ENCODE measurements around the gene RIMS1. TPM values are rescaled to one million over a fixed set of nuclear protein-coding genes. Genes with fewer than 3 reads are reported as not detected.
A peak's percentile ranks its signal among the peaks of the same experiment; 100 is the strongest.

Gene RIMS1
- total RNA-seq, 1 donor from 2014 or later, result 2.2 TPM

GRCh38 chr6:72271531-72271930 lies 385.2 kb downstream of the RIMS1 start:
- Histone ChIP-seq H3K9me3 (ENCODE audit: insufficient read depth, low read depth, low read length) (no peaks in the 10 kb centered on the region), H3K4me2 (ENCODE audit: low read length) (no peak overlapping the region), H3K36me3 (ENCODE audit: insufficient read depth, low read length) (no peaks in the 10 kb centered on the region), H3K4me1 (ENCODE audit: insufficient read depth, low read length) (peaks cover 6% of the 10 kb centered on the region), H3K4me3 (ENCODE audit: insufficient read depth, low read depth, low read length) (no peak overlapping the region), H2AFZ (ENCODE audit: low read depth, low read length) (no peak overlapping the region), H3K9ac (ENCODE audit: low read length) (no peak overlapping the region), H3K79me2 (ENCODE audit: insufficient read depth, low read length) (no peaks in the 10 kb centered on the region), H4K20me1 (ENCODE audit: insufficient read depth, low read length) (no peaks in the 10 kb centered on the region), H3K27ac (ENCODE audit: low read depth, low read length) (no peak overlapping the region), H3K27me3 (ENCODE audit: insufficient read depth, low read length) (no peaks in the 10 kb centered on the region)
- Mint-ChIP-seq H3K4me1 (ENCODE audit: low read depth, unreplicated experiment) (peaks cover 15% of the 10 kb centered on the region), H3K27ac (ENCODE audit: unreplicated experiment) (no peak overlapping the region), H3K4me3 (ENCODE audit: unreplicated experiment) (no peak overlapping the region), H3K36me3 (ENCODE audit: low read depth, unreplicated experiment) (no peaks in the 10 kb centered on the region), H3K27me3 (ENCODE audit: low read depth, unreplicated experiment) (no peaks in the 10 kb centered on the region), H3K9me3 (ENCODE audit: unreplicated experiment) (no peaks in the 10 kb centered on the region)
- TF ChIP-seq EZH2 (IDR thresholded peaks at IDR 0.05; ENCODE audit: insufficient read depth, low read length), result no peak
- no peak for FAIRE-seq
- DNase-seq (ENCODE audit: low read depth), result no peak

GRCh38 chr6:72272958-72273357 lies 386.6 kb downstream of the RIMS1 start:
- Histone ChIP-seq H3K27ac (ENCODE audit: low read depth, low read length) (no peak overlapping the region), H3K36me3 (ENCODE audit: insufficient read depth, low read length) (no peaks in the 10 kb centered on the region), H3K4me3 (ENCODE audit: insufficient read depth, low read depth, low read length) (no peak overlapping the region), H3K4me1 (ENCODE audit: insufficient read depth, low read length) (peaks cover 6% of the 10 kb centered on the region), H3K9ac (ENCODE audit: low read length) (no peak overlapping the region), H2AFZ (ENCODE audit: low read depth, low read length) (no peak overlapping the region), H3K4me2 (ENCODE audit: low read length) (peak overlapping the region; percentile 30), H3K9me3 (ENCODE audit: insufficient read depth, low read depth, low read length) (no peaks in the 10 kb centered on the region), H3K79me2 (ENCODE audit: insufficient read depth, low read length) (no peaks in the 10 kb centered on the region), H4K20me1 (ENCODE audit: insufficient read depth, low read length) (no peaks in the 10 kb centered on the region), H3K27me3 (ENCODE audit: insufficient read depth, low read length) (no peaks in the 10 kb centered on the region)
- H3K36me3 Mint-ChIP-seq (ENCODE audit: low read depth, unreplicated experiment), result no peaks in the 10 kb centered on the region
- DNase-seq (ENCODE audit: low read depth) (peak; percentile 63), FAIRE-seq (no peak)
- no peak for TF ChIP-seq EZH2 (IDR thresholded peaks at IDR 0.05; ENCODE audit: insufficient read depth, low read length)
- TF ChIP-seq CTCF (IDR thresholded peaks at IDR 0.05; ENCODE audit: insufficient read depth, low read depth, low read length), result no peak
- H3K9me3 Mint-ChIP-seq (ENCODE audit: unreplicated experiment), result no peaks in the 10 kb centered on the region
- H3K27ac Mint-ChIP-seq (ENCODE audit: unreplicated experiment), result no peak overlapping the region
- H3K4me1 Mint-ChIP-seq (ENCODE audit: low read depth, unreplicated experiment), result peaks cover 15% of the 10 kb centered on the region
- H3K4me3 Mint-ChIP-seq (ENCODE audit: unreplicated experiment), result no peak overlapping the region
- H3K27me3 Mint-ChIP-seq (ENCODE audit: low read depth, unreplicated experiment), result no peaks in the 10 kb centered on the region

GRCh38 chr6:72275888-72276287 lies 389.5 kb downstream of the RIMS1 start:
- Histone ChIP-seq H3K4me1 (ENCODE audit: insufficient read depth, low read length) (peaks cover 6% of the 10 kb centered on the region), H3K79me2 (ENCODE audit: insufficient read depth, low read length) (no peaks in the 10 kb centered on the region), H3K4me3 (ENCODE audit: insufficient read depth, low read depth, low read length) (no peak overlapping the region), H3K27ac (ENCODE audit: low read depth, low read length) (no peak overlapping the region), H3K4me2 (ENCODE audit: low read length) (no peak overlapping the region), H3K27me3 (ENCODE audit: insufficient read depth, low read length) (no peaks in the 10 kb centered on the region), H3K9me3 (ENCODE audit: insufficient read depth, low read depth, low read length) (no peaks in the 10 kb centered on the region), H3K9ac (ENCODE audit: low read length) (no peak overlapping the region), H3K36me3 (ENCODE audit: insufficient read depth, low read length) (no peaks in the 10 kb centered on the region), H4K20me1 (ENCODE audit: insufficient read depth, low read length) (no peaks in the 10 kb centered on the region), H2AFZ (ENCODE audit: low read depth, low read length) (no peak overlapping the region)
- Mint-ChIP-seq H3K36me3 (ENCODE audit: low read depth, unreplicated experiment) (no peaks in the 10 kb centered on the region), H3K27ac (ENCODE audit: unreplicated experiment) (no peak overlapping the region), H3K9me3 (ENCODE audit: unreplicated experiment) (no peaks in the 10 kb centered on the region), H3K27me3 (ENCODE audit: low read depth, unreplicated experiment) (no peaks in the 10 kb centered on the region), H3K4me3 (ENCODE audit: unreplicated experiment) (no peak overlapping the region), H3K4me1 (ENCODE audit: low read depth, unreplicated experiment) (peaks cover 12% of the 10 kb centered on the region)
- DNase-seq (ENCODE audit: low read depth) (no peak), FAIRE-seq (no peak)
- TF ChIP-seq CTCF (IDR thresholded peaks at IDR 0.05; ENCODE audit: insufficient read depth, low read depth, low read length), result no peak
- no peak for TF ChIP-seq EZH2 (IDR thresholded peaks at IDR 0.05; ENCODE audit: insufficient read depth, low read length)

Measured in astrocyte (in vitro differentiated cells and primary cell).